HG03354 (cell line): ENCODE data around the gene DDC.
"Not testable (repeated sequence)": the region's sequence is repeated elsewhere in the genome, so short reads cannot be mapped to it uniquely, and the experiment has no call there.

Experiments
- ATAC-seq: cut with Tn5 transposase; IDR thresholded peaks from one replicate; pipeline ENCODE4 v1.9.1; 2021; ENCODE audit warnings: mild to moderate bottlenecking; ENCODE audit not compliant: unreplicated experiment, poor library complexity, severe bottlenecking

Gene DDC

GRCh38 chr7:50557099-50557498 lies 8.1 kb downstream of the DDC start:
- ATAC-seq, result no peak

DNA sequence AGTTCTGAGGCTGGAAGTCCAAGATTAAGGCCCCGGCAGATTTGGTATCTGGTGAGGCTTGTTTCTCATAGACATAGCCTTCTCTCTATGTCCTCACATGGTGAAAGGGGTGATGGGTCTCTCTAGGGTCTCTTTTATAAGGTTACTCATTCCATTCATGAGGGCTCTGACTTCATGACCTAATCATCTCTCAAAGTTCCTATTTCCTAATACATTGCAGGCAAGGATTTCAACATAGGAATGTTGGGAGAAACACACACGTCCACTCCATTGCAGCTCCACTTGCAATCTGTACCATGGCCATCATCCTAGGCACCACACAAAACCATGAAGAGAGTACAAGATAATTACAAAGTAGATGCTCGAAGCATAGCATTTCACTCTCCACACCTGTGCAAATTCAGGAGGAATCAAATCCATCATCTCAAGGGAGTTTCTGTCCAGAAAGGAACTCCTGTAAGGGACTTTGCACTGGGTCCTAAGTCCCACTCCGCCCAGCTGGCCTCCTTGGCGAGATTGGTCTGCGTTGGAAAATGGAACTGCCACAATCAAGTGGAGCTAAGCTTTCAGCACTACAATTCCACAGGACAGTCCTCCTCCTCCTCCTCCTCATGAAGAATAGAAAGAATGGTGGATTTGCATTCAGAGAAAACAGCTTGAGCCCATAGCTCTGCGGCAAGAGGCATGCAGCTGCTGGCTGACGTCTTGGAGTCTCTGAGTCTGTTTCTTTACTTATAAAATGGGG lies 8.8 kb downstream of the DDC start:
- ATAC-seq, result no peak

- no peak for ATAC-seq
Observed at GRCh38 chr7:50555594-50556140, 9.5 kb downstream of the DDC start.

DNA sequence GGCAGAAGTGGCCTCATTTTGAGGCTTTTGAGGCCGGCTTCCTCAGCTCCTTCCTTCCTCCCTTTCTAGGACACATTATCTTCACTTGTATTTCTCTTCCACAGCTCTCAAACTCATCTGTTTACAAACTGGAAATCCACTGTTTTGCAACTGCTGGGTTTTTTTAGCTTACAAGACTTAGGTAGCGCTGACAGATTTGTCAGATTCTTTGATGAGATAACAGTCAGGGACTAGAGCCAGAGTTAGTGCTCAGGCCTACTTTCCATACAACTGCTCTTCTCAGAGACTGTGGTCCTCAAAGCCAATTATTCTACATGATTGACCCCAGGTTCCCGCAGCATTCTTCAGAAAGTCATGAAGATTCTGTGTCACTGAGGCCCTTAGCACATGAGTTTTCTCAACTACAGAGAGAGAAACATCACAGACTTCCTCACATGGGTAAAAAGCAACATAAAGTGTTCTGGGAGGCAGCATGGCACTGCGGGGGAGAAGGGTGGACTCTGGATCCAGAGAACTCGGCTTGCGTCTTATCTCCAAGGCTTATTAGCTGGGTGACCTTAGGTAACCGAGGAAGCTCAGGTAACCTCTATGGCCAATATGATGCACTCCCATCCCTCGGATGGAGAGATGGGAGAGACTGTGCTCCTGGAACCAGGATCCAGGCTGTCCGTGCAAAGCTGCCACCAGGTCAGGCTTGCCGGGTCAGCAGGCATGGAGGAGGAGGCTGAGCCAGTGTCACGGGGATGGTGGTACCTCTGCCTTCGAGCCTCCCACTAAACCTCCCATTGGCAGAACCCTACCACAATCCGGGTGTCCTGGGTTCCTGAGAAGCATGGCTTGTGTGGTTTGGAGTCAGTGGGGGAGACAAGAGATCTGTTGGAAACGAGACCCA lies 10.5 kb downstream of the DDC start:
- no peak for ATAC-seq

GRCh38 chr7:50553973-50554372 lies 11.2 kb downstream of the DDC start:
- ATAC-seq, result no peak

GRCh38 chr7:50552921-50553320 lies 12.3 kb downstream of the DDC start:
- ATAC-seq, result no peak

GRCh38 chr7:50552139-50552538 lies 13.1 kb downstream of the DDC start:
- no peak for ATAC-seq

DNA sequence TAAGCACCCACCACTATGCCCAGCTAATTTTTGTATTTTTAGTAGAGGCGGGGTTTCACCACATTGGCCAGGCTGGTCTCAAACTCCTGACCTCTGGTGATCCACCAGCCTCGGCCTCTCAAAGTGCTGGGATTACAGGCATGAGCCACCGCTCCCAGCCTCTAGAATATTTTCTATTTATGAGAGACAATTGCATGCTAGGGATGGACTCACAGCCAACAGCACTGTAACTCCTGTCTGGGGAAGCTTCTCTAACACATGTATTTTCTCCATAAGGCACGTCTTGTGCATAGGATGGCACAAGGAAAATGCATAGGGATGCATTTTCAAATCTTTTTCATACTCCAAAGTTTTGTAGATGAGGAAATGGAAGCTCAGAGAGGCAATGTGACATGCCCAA lies 19.6 kb downstream of the DDC start:
- ATAC-seq, result not testable (repeated sequence)

DNA sequence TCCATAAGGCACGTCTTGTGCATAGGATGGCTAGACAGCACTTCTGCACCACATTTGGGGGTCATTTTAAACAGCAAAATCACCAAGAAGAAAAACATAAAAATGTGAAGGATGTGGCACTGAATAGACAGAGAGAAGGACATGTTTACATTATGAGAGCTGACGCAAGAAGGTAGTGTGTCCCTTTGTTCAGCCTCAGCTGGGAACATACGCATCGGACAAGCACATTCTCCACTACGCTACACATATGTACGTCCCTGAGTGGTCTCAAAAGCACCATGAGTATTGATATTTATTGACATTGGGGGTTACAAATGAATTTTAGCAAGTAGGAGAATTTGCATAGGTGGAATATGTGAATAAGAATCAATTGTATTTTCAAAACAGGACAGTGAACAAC lies 20.2 kb downstream of the DDC start:
- ATAC-seq, result no peak

DNA sequence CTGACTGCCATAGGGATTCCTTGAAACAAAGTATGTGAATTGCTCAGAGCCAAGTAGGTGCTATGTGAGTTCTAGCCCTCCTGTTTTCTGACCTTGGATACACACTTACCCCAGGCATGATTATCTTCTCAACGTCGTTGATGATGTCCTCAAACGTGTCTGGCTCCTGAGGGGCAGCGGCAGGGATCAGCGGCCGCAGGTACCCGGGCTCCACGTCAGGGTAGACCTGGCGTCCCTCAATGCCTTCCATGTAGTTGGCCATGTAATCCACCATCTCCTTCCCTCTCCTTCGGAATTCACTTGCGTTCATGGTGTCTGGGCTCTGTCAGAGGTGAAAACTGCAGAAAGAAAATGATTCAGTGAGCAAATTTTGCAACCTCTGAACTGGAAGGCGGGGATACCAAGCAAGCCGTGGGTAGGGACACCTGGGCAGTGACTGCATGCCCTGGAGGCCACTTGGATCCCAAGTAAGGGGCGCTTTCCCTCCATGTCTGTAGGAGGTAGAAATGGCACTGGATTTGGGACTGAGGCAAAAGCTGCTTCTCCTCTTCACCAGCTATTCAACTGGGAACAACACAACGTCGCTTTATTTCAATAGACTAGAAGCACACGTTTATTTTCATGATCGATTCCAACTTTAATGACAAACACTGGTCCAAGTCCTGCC lies 21.3 kb downstream of the DDC start:
- no peak for ATAC-seq

DNA sequence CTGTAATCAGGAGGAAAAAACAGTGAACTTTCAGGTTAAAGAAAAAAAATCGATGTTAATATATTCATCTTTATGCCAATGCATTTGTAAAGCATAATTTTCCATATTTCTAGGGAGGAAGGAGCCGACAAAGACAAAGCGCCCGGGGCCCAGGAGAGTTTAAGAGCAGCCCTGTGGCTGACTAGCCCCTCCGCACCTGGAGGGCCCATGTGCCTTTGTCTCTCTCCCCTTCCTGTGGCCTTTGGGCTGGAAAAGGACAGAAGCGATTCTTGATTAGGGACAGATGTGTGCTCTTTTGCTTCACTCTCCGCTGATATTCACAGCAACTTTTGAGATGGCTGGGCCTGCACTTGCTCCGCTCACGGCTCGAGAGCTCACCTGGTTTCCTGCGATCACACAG lies 23.1 kb downstream of the DDC start:
- ATAC-seq, result no peak

GRCh38 chr7:50540785-50541579 lies 24.2 kb downstream of the DDC start:
- no peak for ATAC-seq

GRCh38 chr7:50539725-50540124 lies 25.5 kb downstream of the DDC start:
- ATAC-seq, result no peak

- no peak for ATAC-seq
Observed at GRCh38 chr7:50538478-50538877, 26.7 kb downstream of the DDC start.

DNA sequence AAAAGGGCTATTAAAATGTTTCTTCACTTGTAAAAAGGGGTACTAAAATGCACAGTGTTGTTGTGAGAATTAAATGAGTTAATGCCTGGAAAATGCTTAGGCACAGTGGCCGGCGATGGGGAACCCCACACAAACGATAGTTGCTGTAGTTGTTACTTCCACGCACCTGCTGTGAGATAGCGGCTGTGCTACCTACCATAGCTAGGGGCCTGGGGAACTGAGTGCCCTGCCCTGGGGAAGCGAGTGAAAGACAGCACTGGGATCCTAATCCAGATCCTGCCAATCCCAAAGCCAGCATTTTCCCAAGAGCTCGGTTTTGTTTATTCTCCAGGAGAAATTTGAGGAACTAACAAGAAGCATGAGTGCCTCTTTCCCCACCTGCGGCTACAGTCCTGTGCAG lies 27.8 kb downstream of the DDC start:
- ATAC-seq, result no peak

DNA sequence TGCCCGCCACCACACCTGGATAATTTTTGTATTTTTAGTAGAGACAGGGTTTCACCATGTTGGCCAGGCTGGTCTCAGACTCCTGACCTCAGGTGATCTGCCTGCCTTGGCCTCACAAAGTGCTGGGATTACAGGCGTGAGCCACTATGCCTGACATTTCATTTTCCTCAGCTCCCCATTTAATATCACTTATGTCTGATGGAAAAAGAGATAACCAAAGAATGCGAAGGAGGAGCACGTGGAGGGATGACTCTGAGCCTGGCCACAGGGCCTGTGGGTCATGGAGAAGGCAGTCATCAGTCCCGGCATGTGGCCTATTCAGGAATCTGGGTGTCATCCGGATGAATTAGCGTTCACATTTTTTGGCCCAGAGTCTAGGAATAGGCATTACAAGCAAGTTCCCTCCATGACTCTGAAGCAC lies 29.9 kb downstream of the DDC start:
- not testable (repeated sequence) for ATAC-seq

DNA sequence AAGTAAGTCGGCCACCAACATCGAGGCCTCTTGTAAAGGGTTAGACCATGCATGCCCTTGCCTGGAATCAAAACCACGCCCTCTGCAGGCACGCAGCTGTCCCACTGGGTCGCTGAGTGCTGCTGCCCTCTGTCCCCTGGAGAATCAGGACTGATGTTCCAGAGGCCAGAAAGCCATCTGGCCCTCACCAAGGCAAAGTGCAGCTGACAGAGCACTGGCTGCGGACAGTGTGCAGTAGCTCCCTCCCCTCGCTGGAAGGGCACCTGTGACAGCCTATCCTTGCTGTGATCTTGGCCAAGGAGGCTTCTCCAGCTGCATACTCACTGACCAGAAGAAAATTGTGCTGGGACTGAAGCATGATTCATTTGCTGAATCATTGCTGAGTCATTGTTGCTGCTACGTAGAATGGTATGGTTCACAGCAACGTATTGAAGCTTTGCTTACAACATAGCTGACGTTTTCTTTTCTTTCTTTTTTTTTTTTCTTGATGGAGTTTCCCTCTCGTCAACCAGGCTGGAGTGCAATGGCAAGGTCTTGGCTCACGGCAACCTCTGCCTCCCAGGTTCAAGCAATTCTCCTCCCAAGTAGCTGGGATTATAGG lies 30.4 kb downstream of the DDC start:
- ATAC-seq, result no peak

DNA sequence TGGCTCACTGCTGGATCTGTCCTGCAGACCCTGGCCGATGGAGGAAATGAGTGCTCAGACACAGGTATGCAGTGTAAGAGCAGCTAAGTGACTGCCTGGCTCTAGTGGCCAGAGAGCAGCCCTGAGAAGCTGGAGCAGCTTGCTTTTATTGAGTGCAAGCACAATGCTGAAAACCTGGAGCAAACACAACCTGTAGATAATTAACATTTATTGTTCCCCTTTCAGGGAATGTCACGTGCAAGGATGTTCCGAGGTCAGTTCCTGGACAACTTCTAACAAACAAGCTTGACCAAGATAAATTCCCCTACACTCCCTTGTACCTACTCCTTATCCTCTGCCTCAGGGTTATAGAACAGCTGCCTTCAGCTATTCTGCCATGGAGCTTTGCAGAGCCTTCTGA lies 31.3 kb downstream of the DDC start:
- ATAC-seq, result no peak

DNA sequence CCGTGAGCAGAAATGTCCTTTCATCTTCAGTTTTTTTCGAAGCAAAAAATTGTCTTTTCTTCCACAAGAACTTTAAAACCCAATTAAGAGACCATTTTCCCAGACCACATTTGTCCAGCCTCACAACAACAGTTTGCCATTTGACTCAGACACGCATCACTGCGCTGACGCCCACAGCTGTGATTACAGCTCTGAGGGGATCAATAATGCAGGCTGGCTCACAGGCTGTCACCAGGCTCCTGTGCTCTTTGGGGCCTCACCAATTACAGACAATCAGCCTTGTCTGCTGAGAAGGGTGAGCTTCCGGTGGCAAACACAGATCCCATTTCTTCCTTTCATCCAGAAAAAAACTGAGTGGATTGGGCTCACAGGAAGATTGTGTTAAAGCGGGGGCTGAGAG lies 33.3 kb downstream of the DDC start:
- ATAC-seq, result no peak
